SK-N-SH treated with all-trans-retinoic acid at 6 μM for 48 hours (cell line): ENCODE data around the gene GPRASP2.

Experiments used
- ARNTL ChIP-seq: fragments of 450-650 bp; formaldehyde crosslinking; IDR thresholded peaks from 2 replicates; pipeline ENCODE4 v1.5.0; 2020; ENCODE audit warnings: low read depth, mild to moderate bottlenecking, moderate library complexity, borderline replicate concordance
- CREB5 ChIP-seq: fragments of 250-450 bp; sonication (Bioruptor Pico); IDR thresholded peaks from 2 replicates; pipeline ENCODE4 v1.5.1; 2020; ENCODE audit warnings: low read depth, mild to moderate bottlenecking, moderate library complexity
- CSDC2 ChIP-seq: fragments of 250-450 bp; sonication (Bioruptor Pico); IDR thresholded peaks from 2 replicates; pipeline ENCODE4 v1.5.0; 2020; ENCODE audit warnings: mild to moderate bottlenecking, moderate library complexity
- CSRNP3 ChIP-seq: fragments of 250-450 bp; sonication (Bioruptor Pico); IDR thresholded peaks from 2 replicates; pipeline ENCODE4 v1.5.1; 2021; ENCODE audit warnings: mild to moderate bottlenecking, moderate library complexity
- GLIS3 ChIP-seq: fragments of 250-450 bp; sonication (Bioruptor Pico); IDR thresholded peaks from 2 replicates; pipeline ENCODE4 v1.5.0; 2020; ENCODE audit warnings: mild to moderate bottlenecking, moderate library complexity
- PATZ1 ChIP-seq: fragments of 250-450 bp; sonication (Bioruptor Pico); IDR thresholded peaks from 2 replicates; pipeline ENCODE4 v1.8.0; 2020; ENCODE audit warnings: mild to moderate bottlenecking, moderate library complexity, borderline replicate concordance
- PPARA ChIP-seq: fragments of 250-450 bp; sonication (Bioruptor Pico); IDR thresholded peaks from 2 replicates; pipeline ENCODE4 v1.5.0; 2020; ENCODE audit warnings: mild to moderate bottlenecking, borderline replicate concordance
- RARB ChIP-seq: fragments of 250-450 bp; sonication (Bioruptor Pico); IDR thresholded peaks from 2 replicates; pipeline ENCODE4 v1.8.0; 2021; ENCODE audit warnings: mild to moderate bottlenecking, moderate library complexity
- TCF4 ChIP-seq: fragments of 250-450 bp; sonication (Bioruptor Pico); IDR thresholded peaks from 2 replicates; pipeline ENCODE4 v1.8.0; 2021; ENCODE audit warnings: mild to moderate bottlenecking, moderate library complexity, borderline replicate concordance
- ZFP3 ChIP-seq: fragments of 250-450 bp; sonication (Bioruptor Pico); IDR thresholded peaks from 2 replicates; pipeline ENCODE4 v1.5.0; 2020; ENCODE audit warnings: mild to moderate bottlenecking, moderate library complexity
- ZNF565 ChIP-seq: fragments of 450-650 bp; formaldehyde crosslinking; conservative IDR thresholded peaks from 2 replicates; pipeline ENCODE4 v1.5.0; 2020; ENCODE audit warnings: low read depth, mild to moderate bottlenecking, moderate library complexity
- ZNF8 ChIP-seq: fragments of 450-650 bp; formaldehyde crosslinking; IDR thresholded peaks from 2 replicates; pipeline ENCODE4 v1.5.0; 2020; ENCODE audit warnings: mild to moderate bottlenecking, moderate library complexity

GRCh38 chrX:102712981-102713625, 855 bp downstream of the GPRASP2 start:
- no peak for TF ChIP-seq PATZ1 (CRISPR knock-in tag)
- TF ChIP-seq ZNF565 (CRISPR knock-in tag): no peak
- no peak for TF ChIP-seq ZFP3 (CRISPR knock-in tag)
- no peak for TF ChIP-seq CSRNP3
- TF ChIP-seq ZNF8: no peak
- TF ChIP-seq CREB5 (CRISPR knock-in tag): no peak
- TF ChIP-seq PPARA (CRISPR knock-in tag): no peak
- no peak for TF ChIP-seq CSDC2
- TF ChIP-seq RARB (CRISPR knock-in tag): no peak
- TF ChIP-seq GLIS3: no peak
- no peak for TF ChIP-seq ARNTL (CRISPR knock-in tag)
- TF ChIP-seq TCF4 (CRISPR knock-in tag): no peak
